Kidney (tissue), 14 donors: ENCODE data around the gene SHLD1. TPM values are rescaled to one million over a fixed set of nuclear protein-coding genes. Genes with fewer than 3 reads are reported as not detected.

Experiments
- DNase-seq, 5 donors: peaks; one replicate each; pipeline ENCODE4 v3.0.0-alpha.2; 2013 to 2020
- FAIRE-seq: peaks from 2 replicates; lab custom pipeline; 2012; peaks lifted over from hg19 to GRCh38; lab: Jason Lieb, UNC
- H3K27ac ChIP-seq, 2 donors: one replicate each; pipeline ENCODE4 v1.7.0; 2013; ENCODE audit warnings: low read depth in 2 of 2, low read length in 2 of 2, inconsistent platforms in 1 of 2
- H3K27me3 ChIP-seq: one replicate; pipeline ENCODE4 v1.7.1; 2013; ENCODE audit warnings: low read length, inconsistent platforms; ENCODE audit not compliant: control insufficient read depth, insufficient read depth
- H3K36me3 ChIP-seq, 3 donors: one replicate each; pipeline versions ENCODE4 v1.7.0 to v1.7.1; 2013; ENCODE audit warnings: low read length in 3 of 3, control low read depth in 1 of 3, inconsistent platforms in 1 of 3; ENCODE audit not compliant: insufficient read depth in 3 of 3, control insufficient read depth in 2 of 3
- H3K4me1 ChIP-seq, 3 donors: one replicate each; pipeline versions ENCODE4 v1.7.0 to v1.7.1; 2013; ENCODE audit warnings: low read length in 3 of 3, inconsistent platforms in 1 of 3, low read depth in 1 of 3; ENCODE audit not compliant: control insufficient read depth in 2 of 3, insufficient read depth in 2 of 3
- H3K4me3 ChIP-seq, 3 donors: one replicate each; pipeline versions ENCODE4 v1.7.0 to v1.8.1; 2013; ENCODE audit warnings: low read length in 3 of 3, control low read depth in 1 of 3, inconsistent platforms in 1 of 3
- H3K9ac ChIP-seq, 3 donors: one replicate each; pipeline versions ENCODE4 v1.7.0 to v1.7.1; 2013; ENCODE audit warnings: low read length in 3 of 3, control low read depth in 1 of 3, inconsistent platforms in 1 of 3
- H3K9me3 ChIP-seq, 3 donors: one replicate each; pipeline versions ENCODE4 v1.7.0 to v1.7.1; 2013; ENCODE audit warnings: low read length in 3 of 3, control low read depth in 1 of 3, inconsistent platforms in 1 of 3; ENCODE audit not compliant: control insufficient read depth in 2 of 3, insufficient read depth in 1 of 3
- intact Hi-C: fragments of 100-400 bp; cut with DNase I; formaldehyde crosslinking; loops from one replicate; pipeline ENCODE4 v1.11.1; 2022
- polyA plus RNA-seq: library from polyadenylated mRNA; stranded (reverse); fragments of 350-450 nt; fragmentation: Illumina TruSeq; extraction: RNeasy Lipid Tissue Mini Kit (QIAGEN cat#74804); gene quantifications from one replicate; pipeline ENCODE4 v1.2.3, GENCODE V29; 2014; ENCODE audit warnings: low read depth, low replicate concordance; ENCODE audit not compliant: insufficient read depth
- total RNA-seq: library from RNA; stranded (reverse); fragmentation: NEBNext Ultra II Directional; extraction: Animal tissue kit (Norgen Biotek cat#: 25700); gene quantifications from one replicate; pipeline ENCODE4 v1.2.1, GENCODE V29; 2021
- TF ChIP-seq, protein P1 (sequence below): IDR thresholded peaks from 3 replicates; pipeline ENCODE4 v1.5.1; 2012; ENCODE audit warnings: mild to moderate bottlenecking, moderate library complexity, borderline replicate concordance; ENCODE audit not compliant: insufficient read depth; ENCODE audit errors: extremely low read depth
- donor health status: control.
- donor health status: control.
- donor health status: control.
- donor health status: control.
- donor health status: control.
- donor health status: DM: yes; HTN: yes; CAD: no.
- donor health status: Normal renal cell carcinoma (clear cell type).

Gene SHLD1
- total and polyA plus RNA-seq, 2 donors from 2014 or later = 6.1 to 7.2 TPM

- Histone ChIP-seq H3K27me3 (no peaks in the 10 kb centered on the region), H3K36me3 (no peaks in the 10 kb centered on the region), H3K4me1 (no peaks in the 10 kb centered on the region), H3K4me3 (no peak overlapping the region), H3K9ac (no peak overlapping the region), H3K27ac (no peak overlapping the region), H3K9me3 (no peaks in the 10 kb centered on the region)
- intact Hi-C loops = no loop called here
- TF ChIP-seq, protein P1, sequence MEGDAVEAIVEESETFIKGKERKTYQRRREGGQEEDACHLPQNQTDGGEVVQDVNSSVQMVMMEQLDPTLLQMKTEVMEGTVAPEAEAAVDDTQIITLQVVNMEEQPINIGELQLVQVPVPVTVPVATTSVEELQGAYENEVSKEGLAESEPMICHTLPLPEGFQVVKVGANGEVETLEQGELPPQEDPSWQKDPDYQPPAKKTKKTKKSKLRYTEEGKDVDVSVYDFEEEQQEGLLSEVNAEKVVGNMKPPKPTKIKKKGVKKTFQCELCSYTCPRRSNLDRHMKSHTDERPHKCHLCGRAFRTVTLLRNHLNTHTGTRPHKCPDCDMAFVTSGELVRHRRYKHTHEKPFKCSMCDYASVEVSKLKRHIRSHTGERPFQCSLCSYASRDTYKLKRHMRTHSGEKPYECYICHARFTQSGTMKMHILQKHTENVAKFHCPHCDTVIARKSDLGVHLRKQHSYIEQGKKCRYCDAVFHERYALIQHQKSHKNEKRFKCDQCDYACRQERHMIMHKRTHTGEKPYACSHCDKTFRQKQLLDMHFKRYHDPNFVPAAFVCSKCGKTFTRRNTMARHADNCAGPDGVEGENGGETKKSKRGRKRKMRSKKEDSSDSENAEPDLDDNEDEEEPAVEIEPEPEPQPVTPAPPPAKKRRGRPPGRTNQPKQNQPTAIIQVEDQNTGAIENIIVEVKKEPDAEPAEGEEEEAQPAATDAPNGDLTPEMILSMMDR = no peak
- no peak for DNase-seq
- no peak for FAIRE-seq
These were observed 150.7 kb downstream of the SHLD1 start for GRCh38 chr20:5900908-5901307.

DNA sequence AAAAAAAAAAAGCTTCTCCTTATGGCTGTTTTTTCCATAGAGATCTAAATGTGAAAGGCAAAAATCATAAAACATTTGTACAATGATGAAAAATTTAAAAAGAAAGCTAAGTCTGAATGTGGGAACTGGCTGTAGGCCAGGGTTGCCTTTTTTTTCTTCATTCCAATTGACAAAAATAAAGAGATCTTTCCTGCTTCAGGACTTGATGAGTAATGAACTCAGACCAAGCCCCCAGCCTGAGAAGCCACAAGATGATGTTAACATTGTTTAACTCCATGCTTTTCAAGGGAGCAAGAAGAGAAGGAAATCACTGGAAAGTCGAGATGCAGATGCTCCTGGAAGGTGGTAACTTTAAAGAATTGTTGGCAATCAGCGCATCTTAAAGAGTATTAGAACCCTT lies 158.8 kb downstream of the SHLD1 start:
- H3K27ac ChIP-seq = no peak overlapping the region
- TF ChIP-seq, protein P1 = no peak
- no peak overlapping the region for H3K4me3 ChIP-seq
- H3K9ac ChIP-seq = no peak overlapping the region
- H3K4me1 ChIP-seq = no peaks in the 10 kb centered on the region
- H3K36me3 ChIP-seq = no peaks in the 10 kb centered on the region
- no peaks in the 10 kb centered on the region for H3K27me3 ChIP-seq
- no peak for DNase-seq
- no peak for FAIRE-seq
- intact Hi-C loops = no loop called here
- no peaks in the 10 kb centered on the region for H3K9me3 ChIP-seq

GRCh38 chr20:5910186-5910585 lies 160.0 kb downstream of the SHLD1 start:
- DNase-seq = no peak
- FAIRE-seq = no peak
- intact Hi-C loops = no loop called here
- H3K4me3 ChIP-seq = no peak overlapping the region
- H3K9me3 ChIP-seq = no peaks in the 10 kb centered on the region
- H3K27ac ChIP-seq = no peak overlapping the region
- H3K27me3 ChIP-seq = no peaks in the 10 kb centered on the region
- TF ChIP-seq, protein P1 = no peak
- H3K9ac ChIP-seq = no peak overlapping the region
- no peaks in the 10 kb centered on the region for H3K36me3 ChIP-seq
- H3K4me1 ChIP-seq = no peaks in the 10 kb centered on the region

DNA sequence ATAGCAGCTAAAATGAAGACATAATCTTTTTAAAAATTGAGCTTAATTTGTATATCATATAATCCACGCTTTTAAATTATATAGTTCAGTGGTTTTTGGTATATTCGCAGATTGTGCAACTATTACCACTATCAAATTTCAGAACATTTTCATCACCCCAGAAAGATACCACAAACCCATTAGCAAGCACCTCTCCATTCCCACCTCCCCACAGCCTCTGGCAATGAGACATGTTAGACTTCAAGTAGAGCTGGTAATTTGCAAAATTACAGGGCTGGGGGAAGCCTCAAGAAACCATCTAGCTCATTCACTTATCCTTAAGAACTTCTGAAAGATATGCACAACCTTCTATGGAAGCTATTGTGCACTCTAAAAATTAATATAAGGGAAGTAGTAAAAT lies 163.0 kb downstream of the SHLD1 start:
- Histone ChIP-seq H3K9ac (no peak overlapping the region), H3K4me1 (no peaks in the 10 kb centered on the region), H3K27me3 (no peaks in the 10 kb centered on the region), H3K36me3 (no peaks in the 10 kb centered on the region), H3K9me3 (no peaks in the 10 kb centered on the region), H3K4me3 (no peak overlapping the region), H3K27ac (no peak overlapping the region)
- FAIRE-seq = no peak
- intact Hi-C loops = no loop called here
- TF ChIP-seq, protein P1 = no peak
- no peak for DNase-seq
